Measurements from ENCODE around the gene ARFRP1.
"Not testable (repeated sequence)": the region's sequence is repeated elsewhere in the genome, so short reads cannot be mapped to it uniquely, and the experiment has no call there.

The ARFRP1 gene

GRCh38 chr20:63671695-63672094 lies 36.1 kb downstream of the ARFRP1 start:
- DNase-seq = not testable (repeated sequence)

- no peak for DNase-seq
Observed at GRCh38 chr20:63668351-63668750, 39.4 kb downstream of the ARFRP1 start.

- DNase-seq = no peak
Observed at GRCh38 chr20:63667858-63668257, 39.9 kb downstream of the ARFRP1 start.

- no peak for DNase-seq
Observed at GRCh38 chr20:63665708-63666107, 42.1 kb downstream of the ARFRP1 start.

- no peak for DNase-seq
Observed at GRCh38 chr20:63664861-63665594, 42.7 kb downstream of the ARFRP1 start.

- DNase-seq = no peak
Observed at GRCh38 chr20:63664143-63664851, 43.5 kb downstream of the ARFRP1 start.

GRCh38 chr20:63663332-63664066 lies 44.3 kb downstream of the ARFRP1 start:
- no peak for DNase-seq

- DNase-seq = no peak
Observed at GRCh38 chr20:63662813-63663189, 45.0 kb downstream of the ARFRP1 start.

- DNase-seq = no peak
Observed at GRCh38 chr20:63661959-63662812, 45.6 kb downstream of the ARFRP1 start.

GRCh38 chr20:63661108-63661507 lies 46.7 kb downstream of the ARFRP1 start:
- DNase-seq = no peak

- DNase-seq = no peak
Observed at GRCh38 chr20:63660622-63661021, 47.2 kb downstream of the ARFRP1 start.

GRCh38 chr20:63660174-63660573 lies 47.6 kb downstream of the ARFRP1 start:
- DNase-seq = not testable (repeated sequence)

- no peak for DNase-seq
Observed at GRCh38 chr20:63659370-63659769, 48.4 kb downstream of the ARFRP1 start.

GRCh38 chr20:63658749-63659187 lies 49.0 kb downstream of the ARFRP1 start:
- DNase-seq = peak; percentile 64

- peak; percentile 96 for DNase-seq
Observed at GRCh38 chr20:63657937-63658748, 49.6 kb downstream of the ARFRP1 start, which contains the start of gene RTEL1. TSS of gene RTEL1 (plus strand) at chr20:63658312. CDS start at chr20:63659403, 1,091 bp downstream.

- DNase-seq = peak; percentile 72
Observed at GRCh38 chr20:63657260-63657936, 50.4 kb downstream of the ARFRP1 start.

GRCh38 chr20:63656451-63656850 lies 51.3 kb downstream of the ARFRP1 start:
- DNase-seq = no peak

- no peak for DNase-seq
Observed at GRCh38 chr20:63655249-63655648, 52.5 kb downstream of the ARFRP1 start.

- DNase-seq = peak; percentile 50
Observed at GRCh38 chr20:63653974-63654668, 53.7 kb downstream of the ARFRP1 start.

Measured in DMS53 (cell line).